ENCODE measurements around the gene ENTHD1. TPM values are rescaled to one million over a fixed set of nuclear protein-coding genes. Genes with fewer than 3 reads are reported as not detected.
"Not testable (repeated sequence)": the region's sequence is repeated elsewhere in the genome, so short reads cannot be mapped to it uniquely, and the experiment has no call there.

ENTHD1 gene
- total and polyA plus RNA-seq, 2 of the 8 experiments (the other 6 are each of a cell fraction or from before 2014, with no cell fraction given): not detected

DNA sequence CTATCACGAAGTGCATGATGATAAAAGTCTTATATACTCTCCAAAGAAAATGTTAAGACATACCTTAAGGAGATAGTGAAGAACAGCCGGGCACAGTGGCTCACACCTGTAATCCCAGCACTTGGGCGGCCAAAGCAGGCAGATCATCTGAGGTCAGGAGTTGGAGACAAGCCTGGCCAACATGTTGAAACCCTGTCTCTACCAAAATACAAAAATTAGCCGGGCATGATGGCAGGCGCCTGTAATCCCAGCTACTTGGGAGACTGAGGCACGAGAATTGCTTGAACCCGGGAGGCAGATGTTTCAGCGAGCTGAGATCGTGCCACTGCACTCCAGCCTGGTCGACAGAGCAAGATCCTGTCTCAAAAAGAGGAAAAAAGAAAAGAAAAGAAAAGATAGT, 10.5 kb upstream of the ENTHD1 start:
- H3K14ac ChIP-seq (ENCODE audit: insufficient read length); H3K4me2 ChIP-seq (ENCODE audit: insufficient read depth in 1 of 2, low read depth in 2 of 2, low read length in 2 of 2); H3K4ac ChIP-seq (replicated peaks; ENCODE audit: insufficient read length, low read depth, low read length); H3K27ac ChIP-seq (ENCODE audit: low read depth, low read length); H2AK5ac ChIP-seq (ENCODE audit: low read depth, low read length); H3K4me3 ChIP-seq (ENCODE audit: extremely low read depth in 1 of 4, insufficient read depth in 2 of 4, low read depth in 3 of 4, low read length in 4 of 4); POLR2A ChIA-PET (ENCODE audit: partially characterized antibody); H3K23ac ChIP-seq (ENCODE audit: insufficient read length); H3K23me2 ChIP-seq (ENCODE audit: low read depth, low read length); H3K36me3 ChIP-seq (ENCODE audit: control insufficient read depth in 2 of 4, insufficient read depth in 4 of 4, low read length in 3 of 4); H3K79me2 ChIP-seq (ENCODE audit: control insufficient read depth in 1 of 2, insufficient read depth in 2 of 2, low read length in 2 of 2); H3K56ac ChIP-seq (replicated peaks; ENCODE audit: insufficient read length, low read depth, low read length); H4K8ac ChIP-seq (ENCODE audit: extremely low read depth, insufficient read depth, low read length); H3K9me3 ChIP-seq (ENCODE audit: insufficient read depth in 2 of 2, low read depth in 1 of 2, low read length in 1 of 2); H4K5ac ChIP-seq (ENCODE audit: insufficient read length, low read depth, low read length); H2BK12ac ChIP-seq (ENCODE audit: low read depth, low read length); FAIRE-seq; H3K79me1 ChIP-seq (ENCODE audit: low read depth, low read length); DNase-seq (ENCODE audit: low read depth in 1 of 2, low spot score in 2 of 2); H2BK15ac ChIP-seq (ENCODE audit: low read length); H3K4me1 ChIP-seq (replicated peaks in 1 of 4; ENCODE audit: control insufficient read depth in 3 of 4, insufficient read depth in 4 of 4, low read length in 3 of 4); H2BK120ac ChIP-seq (replicated peaks; ENCODE audit: low read depth, low read length); H4K91ac ChIP-seq (replicated peaks; ENCODE audit: insufficient read length, low read length); H3K9ac ChIP-seq (replicated peaks in 1 of 4; ENCODE audit: extremely low read depth in 1 of 4, low read depth in 3 of 4, low read length in 3 of 4); H2BK5ac ChIP-seq (ENCODE audit: low read depth, low read length); H2AFZ ChIP-seq (ENCODE audit: low read length); H4K20me1 ChIP-seq (replicated peaks in 1 of 2; ENCODE audit: control insufficient read depth in 1 of 2, insufficient read depth in 2 of 2, low read length in 2 of 2); H3K27me3 ChIP-seq (replicated peaks in 1 of 4; ENCODE audit: control insufficient read depth in 3 of 4, extremely low read depth in 1 of 4, insufficient read depth in 3 of 4, low read length in 3 of 4); H2BK20ac ChIP-seq (ENCODE audit: low read length); H3K18ac ChIP-seq (ENCODE audit: extremely low read depth, low read length): not testable (repeated sequence)
- CTCF ChIA-PET (ENCODE audit: partially characterized antibody): interaction anchor here (0.9 kb wide), 1 partner anchor 28 kb away, joined by 3 read pairs; no protein-coding TSS in a partner anchor
- 88% methylated on average over 7 of the region's 10 CpGs; no CpG with 5 or more reads in 1 of the 2 experiments for WGBS, 2 experiments (ENCODE audit: extremely low coverage in 1 of 2, insufficient coverage in 1 of 2, insufficient read length in 1 of 2, insufficient replicate concordance in 2 of 2, low coverage in 1 of 2, low lambda C conversion rate in 2 of 2, missing lambda C conversion rate in 1 of 2)

Data from H1 (cell line).